Colonic mucosa (tissue), 4 donors: Measurements from ENCODE around the gene KCNS3. TPM values are rescaled to one million over a fixed set of nuclear protein-coding genes. Genes with fewer than 3 reads are reported as not detected.

Source experiments
- DNase-seq: peaks from one replicate; pipeline ENCODE4 v3.0.0-alpha.2; 2020
- H3K27ac ChIP-seq: fragments of 200-600 bp; one replicate; pipeline ENCODE4 v1.8.0; 2021
- H3K27me3 ChIP-seq: fragments of 200-600 bp; one replicate; pipeline ENCODE4 v1.8.0; 2021
- H3K36me3 ChIP-seq: fragments of 200-600 bp; one replicate; pipeline ENCODE4 v1.8.0; 2021
- H3K4me1 ChIP-seq: fragments of 200-600 bp; one replicate; pipeline ENCODE4 v1.8.0; 2021; ENCODE audit warnings: mild to moderate bottlenecking
- H3K4me3 ChIP-seq: fragments of 200-600 bp; one replicate; pipeline ENCODE4 v1.8.0; 2021
- H3K9ac ChIP-seq, 2 donors: one replicate each; pipeline ENCODE4 v1.7.0; 2013; ENCODE audit warnings: control low read depth in 2 of 2, low read depth in 2 of 2, low read length in 2 of 2
- H3K9me3 ChIP-seq: fragments of 200-600 bp; one replicate; pipeline ENCODE4 v1.8.0; 2021
- intact Hi-C: fragments of 100-400 bp; cut with DNase I; formaldehyde crosslinking; loops from one replicate; pipeline ENCODE4 v1.14.1; 2022
- total RNA-seq, 2 donors: library from RNA; stranded (reverse); fragmentation: NEBNext Ultra II Directional in 1 of 2; extraction: Animal tissue kit (Norgen Biotek cat#: 25700) in 1 of 2; gene quantifications; one replicate each; pipeline ENCODE4 v1.2.1, GENCODE V29; 2021
- TF ChIP-seq, protein P1 (sequence below): fragments of 200-600 bp; IDR thresholded peaks from one replicate; pipeline ENCODE4 v1.8.0; 2022; ENCODE audit warnings: antibody characterized with exemption, mild to moderate bottlenecking
- donor health status: healthy.
- donor health status: DM: no; HTN: no; CAD: no.
- donor health status: DM: no; HTN: no; CAD: no.

Gene KCNS3
- total RNA-seq, 2 donors from 2014 or later = 10.7 to 17.5 TPM

DNA sequence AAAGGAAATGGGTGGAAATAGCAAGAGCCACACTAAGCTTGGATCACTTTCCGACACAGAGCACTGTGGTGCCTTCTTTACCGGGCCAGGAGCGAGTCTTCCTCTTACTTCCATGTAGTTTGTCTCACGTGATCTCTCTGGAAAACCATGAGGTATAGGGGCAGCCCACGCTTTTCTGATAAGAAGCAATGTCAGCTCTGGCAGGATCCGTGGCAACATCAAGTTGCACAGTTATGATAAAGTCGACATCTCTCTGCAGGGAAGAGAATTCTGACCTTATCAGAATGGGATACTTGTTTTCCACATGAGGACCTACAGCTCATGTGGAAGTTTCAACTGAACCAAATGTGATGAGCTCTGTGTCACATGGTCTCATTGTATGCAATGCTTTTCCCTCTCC is 32.7 kb upstream of the KCNS3 start:
- H3K4me3 ChIP-seq = no peak overlapping the region
- H3K9me3 ChIP-seq = no peaks in the 10 kb centered on the region
- DNase-seq = no peak
- no peak overlapping the region for H3K9ac ChIP-seq
- H3K4me1 ChIP-seq = no peaks in the 10 kb centered on the region
- intact Hi-C loops = no loop called here
- no peak overlapping the region for H3K27ac ChIP-seq
- H3K27me3 ChIP-seq = no peaks in the 10 kb centered on the region
- H3K36me3 ChIP-seq = no peaks in the 10 kb centered on the region
- TF ChIP-seq, protein P1, sequence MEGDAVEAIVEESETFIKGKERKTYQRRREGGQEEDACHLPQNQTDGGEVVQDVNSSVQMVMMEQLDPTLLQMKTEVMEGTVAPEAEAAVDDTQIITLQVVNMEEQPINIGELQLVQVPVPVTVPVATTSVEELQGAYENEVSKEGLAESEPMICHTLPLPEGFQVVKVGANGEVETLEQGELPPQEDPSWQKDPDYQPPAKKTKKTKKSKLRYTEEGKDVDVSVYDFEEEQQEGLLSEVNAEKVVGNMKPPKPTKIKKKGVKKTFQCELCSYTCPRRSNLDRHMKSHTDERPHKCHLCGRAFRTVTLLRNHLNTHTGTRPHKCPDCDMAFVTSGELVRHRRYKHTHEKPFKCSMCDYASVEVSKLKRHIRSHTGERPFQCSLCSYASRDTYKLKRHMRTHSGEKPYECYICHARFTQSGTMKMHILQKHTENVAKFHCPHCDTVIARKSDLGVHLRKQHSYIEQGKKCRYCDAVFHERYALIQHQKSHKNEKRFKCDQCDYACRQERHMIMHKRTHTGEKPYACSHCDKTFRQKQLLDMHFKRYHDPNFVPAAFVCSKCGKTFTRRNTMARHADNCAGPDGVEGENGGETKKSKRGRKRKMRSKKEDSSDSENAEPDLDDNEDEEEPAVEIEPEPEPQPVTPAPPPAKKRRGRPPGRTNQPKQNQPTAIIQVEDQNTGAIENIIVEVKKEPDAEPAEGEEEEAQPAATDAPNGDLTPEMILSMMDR = no peak

DNA sequence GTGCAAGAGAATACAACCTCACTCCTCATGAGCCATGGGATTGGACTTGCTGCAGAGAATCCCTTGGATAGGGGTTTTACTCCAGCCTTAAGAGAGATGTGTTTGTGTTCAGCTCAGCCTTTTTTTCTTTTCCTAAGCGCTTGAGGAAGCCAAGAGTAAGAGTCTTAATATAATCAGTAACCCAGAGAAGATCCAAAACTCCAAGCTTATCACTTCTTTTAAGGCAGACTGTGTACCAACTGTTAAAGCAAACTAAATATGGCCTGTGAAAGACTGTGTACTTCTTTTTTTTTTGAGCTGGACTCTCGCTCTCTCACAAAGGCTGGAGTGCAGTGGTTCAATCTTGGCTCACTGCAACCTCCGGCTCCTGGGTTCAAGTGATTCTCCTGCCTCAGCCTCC is 31.8 kb upstream of the KCNS3 start:
- no peak overlapping the region for H3K4me3 ChIP-seq
- DNase-seq = no peak

DNA sequence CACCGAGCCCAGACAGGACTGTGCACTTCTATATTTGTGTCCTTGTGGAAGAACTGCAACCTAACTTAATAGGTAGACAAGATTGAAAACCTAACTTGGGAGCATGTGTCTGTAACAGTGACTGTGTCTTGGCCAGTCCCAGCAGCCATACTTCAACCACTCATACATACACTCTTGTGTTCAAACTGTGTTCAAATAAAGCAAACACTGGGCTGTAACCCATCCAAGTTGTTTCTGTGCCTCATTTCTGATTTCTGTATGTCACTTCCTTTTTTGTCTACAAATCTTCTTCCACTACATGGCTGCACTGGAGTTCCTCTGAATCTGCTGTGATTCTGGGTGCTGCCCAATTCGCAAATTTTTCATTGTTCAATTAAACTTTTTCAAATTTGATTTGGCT is 31.2 kb upstream of the KCNS3 start:
- Histone ChIP-seq H3K9me3 (no peaks in the 10 kb centered on the region), H3K4me3 (no peak overlapping the region), H3K27ac (no peak overlapping the region), H3K27me3 (no peaks in the 10 kb centered on the region), H3K36me3 (no peaks in the 10 kb centered on the region), H3K4me1 (no peaks in the 10 kb centered on the region), H3K9ac (no peak overlapping the region)
- TF ChIP-seq, protein P1 = no peak
- no peak for DNase-seq
- intact Hi-C loops = no loop called here

More for the DNA sequence above, 31.8 kb upstream of the KCNS3 start:
- no peak overlapping the region for H3K9ac ChIP-seq
- TF ChIP-seq, protein P1 = no peak
- intact Hi-C loops = no loop called here
- H3K27me3 ChIP-seq = no peaks in the 10 kb centered on the region
- no peaks in the 10 kb centered on the region for H3K9me3 ChIP-seq
- no peaks in the 10 kb centered on the region for H3K4me1 ChIP-seq
- no peak overlapping the region for H3K27ac ChIP-seq
- H3K36me3 ChIP-seq = no peaks in the 10 kb centered on the region

DNA sequence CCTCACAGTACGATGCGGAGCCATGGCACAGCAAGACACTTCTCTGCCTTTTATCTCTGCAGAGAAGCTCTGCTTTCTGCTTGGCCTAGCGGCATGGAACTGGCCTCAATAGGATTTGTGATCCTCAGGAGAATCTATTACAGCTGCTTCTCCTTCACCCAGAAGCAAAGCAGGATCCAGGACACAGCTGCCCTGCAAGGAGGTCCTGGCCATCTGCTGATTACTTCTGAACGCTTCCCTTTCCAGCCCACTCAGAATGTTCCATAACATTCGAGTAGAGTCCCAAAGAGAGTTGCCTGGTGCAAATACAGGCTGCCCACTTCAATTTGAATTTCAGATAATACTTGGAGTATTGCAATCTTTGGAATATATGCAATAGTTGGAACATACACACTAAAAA is 29.2 kb upstream of the KCNS3 start:
- H3K27me3 ChIP-seq = no peaks in the 10 kb centered on the region
- no peaks in the 10 kb centered on the region for H3K36me3 ChIP-seq
- intact Hi-C loops = no loop called here
- TF ChIP-seq, protein P1 = no peak
- H3K9ac ChIP-seq = no peak overlapping the region
- H3K4me1 ChIP-seq = no peaks in the 10 kb centered on the region
- H3K4me3 ChIP-seq = no peak overlapping the region
- H3K27ac ChIP-seq = no peak overlapping the region
- DNase-seq = no peak
- no peaks in the 10 kb centered on the region for H3K9me3 ChIP-seq

DNA sequence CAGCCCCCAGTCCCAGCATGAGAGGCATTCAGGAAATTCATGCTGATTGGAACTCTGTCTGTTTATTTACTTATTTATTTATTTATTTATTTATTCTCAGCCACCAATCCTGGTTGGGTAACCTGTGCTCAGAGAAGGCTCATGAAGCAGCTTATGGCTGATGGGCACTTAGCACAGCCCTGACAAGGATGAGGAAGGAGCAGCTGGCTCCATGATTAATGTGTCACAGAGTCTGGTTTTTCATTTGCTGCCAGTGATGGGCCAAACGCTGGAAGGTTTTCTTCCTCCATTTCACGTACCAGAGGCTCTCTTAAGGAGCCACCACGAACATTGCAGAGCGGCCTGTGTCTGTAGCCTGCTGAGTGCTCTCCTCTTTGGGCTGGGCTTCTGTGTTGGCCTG is 28.3 kb upstream of the KCNS3 start:
- H3K4me3 ChIP-seq = no peak overlapping the region
- no peaks in the 10 kb centered on the region for H3K9me3 ChIP-seq
- H3K4me1 ChIP-seq = no peaks in the 10 kb centered on the region
- no peaks in the 10 kb centered on the region for H3K27me3 ChIP-seq
- DNase-seq = no peak
- no peak overlapping the region for H3K9ac ChIP-seq
- H3K27ac ChIP-seq = no peak overlapping the region
- intact Hi-C loops = loop anchor here (5.0 to 10.0 kb wide), 3 partner anchors 265 to 525 kb away; no protein-coding TSS in a partner anchor
- TF ChIP-seq, protein P1 = no peak
- no peaks in the 10 kb centered on the region for H3K36me3 ChIP-seq
